DOHH2 (cell line): Measurements from ENCODE around the gene BATF.
A peak's percentile ranks its signal among the peaks of the same experiment; 100 is the strongest.

ENCODE experiments used
- H3F3A ChIP-seq: fragments of 200-600 bp; sonication (generic), shearing (Covaris generic); 2 replicates; pipeline ENCODE4 v1.6.0; 2016; ENCODE audit warnings: antibody characterized with exemption, mild to moderate bottlenecking; ENCODE audit not compliant: control insufficient read depth, insufficient read depth
- H3K27ac ChIP-seq: fragments of 200-600 bp; sonication (generic); 2 replicates; pipeline ENCODE4 v1.5.1; 2014; ENCODE audit warnings: low read depth, mild to moderate bottlenecking, low read length, moderate library complexity
- H3K27me3 ChIP-seq: fragments of 200-600 bp; sonication (generic); 2 replicates; pipeline ENCODE4 v1.6.1; 2014; ENCODE audit warnings: mild to moderate bottlenecking, low read length, mixed read lengths; ENCODE audit not compliant: control insufficient read depth
- H3K36me3 ChIP-seq: fragments of 200-600 bp; sonication (generic); 2 replicates; pipeline ENCODE4 v1.6.1; 2014; ENCODE audit warnings: mild to moderate bottlenecking, low read length, moderate library complexity, mixed read lengths; ENCODE audit not compliant: control insufficient read depth
- H3K4me1 ChIP-seq: fragments of 200-600 bp; sonication (generic); 2 replicates; pipeline ENCODE4 v1.6.1; 2014; ENCODE audit warnings: mild to moderate bottlenecking, low read length, mixed read lengths; ENCODE audit not compliant: control insufficient read depth
- H3K4me2 ChIP-seq: fragments of 200-600 bp; sonication (generic); 2 replicates; pipeline ENCODE4 v1.6.0; 2014; ENCODE audit warnings: mild to moderate bottlenecking, low read length, moderate library complexity
- H3K4me3 ChIP-seq: fragments of 200-600 bp; sonication (generic); 2 replicates; pipeline ENCODE4 v1.5.1; 2014; ENCODE audit warnings: mild to moderate bottlenecking, low read length, mixed read lengths
- H3K79me2 ChIP-seq: fragments of 200-600 bp; sonication (generic); 2 replicates; pipeline ENCODE4 v1.6.1; 2014; ENCODE audit warnings: mild to moderate bottlenecking, low read length, mixed read lengths; ENCODE audit not compliant: control insufficient read depth
- H3K9me2 ChIP-seq: fragments of 200-600 bp; sonication (generic); replicated peaks from 2 replicates; pipeline ENCODE4 v1.6.1; 2014; ENCODE audit warnings: mild to moderate bottlenecking, low read length, mixed read lengths; ENCODE audit not compliant: control insufficient read depth
- H3K9me3 ChIP-seq: fragments of 200-600 bp; sonication (generic); 2 replicates; pipeline ENCODE4 v1.6.1; 2014; ENCODE audit warnings: antibody characterized with exemption, low read length, mixed read lengths; ENCODE audit not compliant: control insufficient read depth, insufficient read depth
- H4K20me1 ChIP-seq: fragments of 200-600 bp; sonication (generic); 2 replicates; pipeline ENCODE4 v1.6.0; 2014; ENCODE audit warnings: low read depth, mild to moderate bottlenecking, antibody characterized with exemption, low read length, moderate library complexity; ENCODE audit not compliant: control insufficient read depth, insufficient read depth
- EZH2phosphoT487 ChIP-seq: fragments of 200-600 bp; sonication (generic); IDR thresholded peaks from 2 replicates; pipeline ENCODE4 v1.6.1; 2017; ENCODE audit warnings: borderline replicate concordance, mild to moderate bottlenecking, antibody characterized with exemption, low read length, moderate library complexity, mixed read lengths
- TF ChIP-seq, protein P1 (sequence below): fragments of 200-600 bp; sonication (generic); IDR thresholded peaks from one replicate; pipeline ENCODE4 v1.5.1; 2014; ENCODE audit warnings: antibody characterized with exemption, mild to moderate bottlenecking, low read depth, low read length; ENCODE audit not compliant: poor library complexity, severe bottlenecking

Gene BATF

DNA sequence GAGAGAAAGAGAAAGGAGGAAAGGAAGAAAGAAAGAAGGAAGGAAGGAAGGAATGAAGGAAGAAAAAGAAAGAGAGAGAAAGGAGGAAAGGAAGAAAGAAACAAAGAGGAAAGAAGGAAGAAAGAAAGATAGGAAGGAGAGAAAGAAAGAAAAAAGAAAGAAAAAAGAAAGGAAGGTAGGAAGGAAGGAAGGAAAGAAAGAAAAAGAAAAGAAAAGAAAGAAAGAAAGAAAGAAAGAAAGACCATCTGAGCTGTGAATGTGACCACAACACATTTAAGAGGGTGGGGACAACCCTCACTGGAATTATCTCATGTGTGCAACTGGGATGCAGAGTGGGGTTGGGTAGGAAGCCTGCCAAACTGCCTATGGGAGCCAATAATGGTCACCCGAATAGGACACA is 36.0 kb upstream of the BATF start:
- H3K27ac ChIP-seq, result no peak overlapping the region
- H4K20me1 ChIP-seq, result no peaks in the 10 kb centered on the region; the same call in 1 of the 2 replicates
- H3F3A ChIP-seq, result no peaks in the 10 kb centered on the region
- H3K36me3 ChIP-seq, result no peaks in the 10 kb centered on the region
- H3K4me3 ChIP-seq, result no peak overlapping the region
- H3K9me2 ChIP-seq, result no peaks in the 10 kb centered on the region
- no peak for TF ChIP-seq EZH2phosphoT487
- TF ChIP-seq, protein P1, sequence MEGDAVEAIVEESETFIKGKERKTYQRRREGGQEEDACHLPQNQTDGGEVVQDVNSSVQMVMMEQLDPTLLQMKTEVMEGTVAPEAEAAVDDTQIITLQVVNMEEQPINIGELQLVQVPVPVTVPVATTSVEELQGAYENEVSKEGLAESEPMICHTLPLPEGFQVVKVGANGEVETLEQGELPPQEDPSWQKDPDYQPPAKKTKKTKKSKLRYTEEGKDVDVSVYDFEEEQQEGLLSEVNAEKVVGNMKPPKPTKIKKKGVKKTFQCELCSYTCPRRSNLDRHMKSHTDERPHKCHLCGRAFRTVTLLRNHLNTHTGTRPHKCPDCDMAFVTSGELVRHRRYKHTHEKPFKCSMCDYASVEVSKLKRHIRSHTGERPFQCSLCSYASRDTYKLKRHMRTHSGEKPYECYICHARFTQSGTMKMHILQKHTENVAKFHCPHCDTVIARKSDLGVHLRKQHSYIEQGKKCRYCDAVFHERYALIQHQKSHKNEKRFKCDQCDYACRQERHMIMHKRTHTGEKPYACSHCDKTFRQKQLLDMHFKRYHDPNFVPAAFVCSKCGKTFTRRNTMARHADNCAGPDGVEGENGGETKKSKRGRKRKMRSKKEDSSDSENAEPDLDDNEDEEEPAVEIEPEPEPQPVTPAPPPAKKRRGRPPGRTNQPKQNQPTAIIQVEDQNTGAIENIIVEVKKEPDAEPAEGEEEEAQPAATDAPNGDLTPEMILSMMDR, result no peak
- no peaks in the 10 kb centered on the region for H3K79me2 ChIP-seq
- H3K27me3 ChIP-seq, result peaks cover 23% of the 10 kb centered on the region
- H3K9me3 ChIP-seq, result no peaks in the 10 kb centered on the region
- H3K4me2 ChIP-seq, result no peak overlapping the region
- peaks cover 12% of the 10 kb centered on the region for H3K4me1 ChIP-seq

DNA sequence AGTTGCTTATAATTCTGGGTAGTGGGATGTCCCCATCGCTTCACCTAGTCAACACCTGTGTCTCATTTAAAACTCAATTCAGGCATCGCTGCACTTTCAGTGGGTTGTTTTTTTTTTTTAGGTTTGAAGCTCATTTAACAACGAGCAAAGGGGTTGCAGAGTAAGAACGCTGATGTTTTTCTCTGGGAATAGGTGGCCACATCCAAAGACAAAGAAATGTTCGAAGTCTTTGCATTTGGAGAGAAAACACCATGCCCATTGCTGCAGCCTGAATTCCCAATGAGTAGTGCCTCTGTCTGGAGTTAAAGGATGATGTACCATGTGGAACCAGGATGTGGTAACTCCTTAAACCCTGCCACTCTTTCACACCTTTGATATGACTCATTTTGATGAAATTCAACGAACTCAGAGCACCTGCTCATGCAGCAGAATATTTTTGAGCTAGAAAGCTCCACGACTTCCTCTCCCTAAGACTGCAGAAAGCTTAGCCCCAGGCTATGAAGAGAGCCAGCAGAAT is 35.1 kb upstream of the BATF start:
- H3K4me2 ChIP-seq, result peak overlapping the region; percentile 24

DNA sequence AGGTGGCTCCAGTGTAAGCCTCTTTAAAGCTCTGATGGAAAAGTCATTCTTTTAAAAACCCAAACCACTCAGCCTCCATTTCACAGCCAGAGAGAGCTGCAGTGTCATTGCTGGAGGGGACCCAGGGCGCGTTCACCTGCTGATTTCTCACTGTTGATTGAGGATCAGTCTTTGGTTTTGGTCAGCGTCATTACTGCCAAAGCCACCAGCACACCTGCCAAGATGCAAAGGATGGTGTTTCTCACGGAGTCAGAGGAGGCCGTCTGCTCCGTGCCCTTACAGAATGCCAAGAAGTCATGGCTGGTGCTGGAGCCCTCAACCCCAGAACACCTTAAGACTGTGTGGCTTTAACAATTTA is 32.8 kb upstream of the BATF start:
- Histone ChIP-seq H3K4me1 (peaks cover 16% of the 10 kb centered on the region), H3K27ac (no peak overlapping the region), H3K36me3 (no peaks in the 10 kb centered on the region), H4K20me1 (no peaks in the 10 kb centered on the region), H3K4me2 (peak overlapping the region; percentile 32), H3K79me2 (no peaks in the 10 kb centered on the region), H3K4me3 (no peak overlapping the region), H3F3A (no peaks in the 10 kb centered on the region), H3K9me2 (no peaks in the 10 kb centered on the region), H3K9me3 (no peaks in the 10 kb centered on the region), H3K27me3 (peaks cover 26% of the 10 kb centered on the region)
- no peak for TF ChIP-seq EZH2phosphoT487
- TF ChIP-seq, protein P1, result no peak

More for the DNA sequence above, 35.1 kb upstream of the BATF start:
- no peak overlapping the region for H3K4me3 ChIP-seq
- H3K9me3 ChIP-seq, result no peaks in the 10 kb centered on the region
- no peak overlapping the region for H3K27ac ChIP-seq
- H3K79me2 ChIP-seq, result no peaks in the 10 kb centered on the region
- no peaks in the 10 kb centered on the region; the same call in 1 of the 2 replicates for H4K20me1 ChIP-seq
- TF ChIP-seq, protein P1, result no peak
- no peak for TF ChIP-seq EZH2phosphoT487
- peaks cover 12% of the 10 kb centered on the region for H3K4me1 ChIP-seq
- H3K36me3 ChIP-seq, result no peaks in the 10 kb centered on the region
- peaks cover 23% of the 10 kb centered on the region for H3K27me3 ChIP-seq
- no peaks in the 10 kb centered on the region for H3K9me2 ChIP-seq
- H3F3A ChIP-seq, result no peaks in the 10 kb centered on the region
